B cell (primary cell): ENCODE measurements around the gene THEM5. TPM values are rescaled to one million over a fixed set of nuclear protein-coding genes. Genes with fewer than 3 reads are reported as not detected.

Experiments used
- ATAC-seq: fragments of 200-7000 bp; cut with Tn5 transposase; one replicate; pipeline ENCODE4 v1.10.0; 2021; ENCODE audit warnings: low read depth, mild to moderate bottlenecking, moderate number of reproducible peaks, moderate library complexity
- CTCF ChIA-PET: fragments of 350-600 bp; sonication (Branson Sonifier 250); formaldehyde crosslinking; loops from one replicate; lab custom pipeline; 2021; ENCODE audit warnings: antibody characterized with exemption, inconsistent platforms; lab: Charles Lee
- POLR2A ChIA-PET: fragments of 350-600 bp; sonication (Branson Sonifier 250); formaldehyde crosslinking; loops from one replicate; lab custom pipeline; 2021; ENCODE audit warnings: antibody characterized with exemption; lab: Charles Lee
- DNase-seq: peaks from one replicate; pipeline ENCODE4 v3.0.0; 2013
- H2AFZ ChIP-seq: 2 replicates; pipeline ENCODE4 v1.6.1; 2012; ENCODE audit warnings: mild to moderate bottlenecking, low read depth, low read length; ENCODE audit not compliant: insufficient read depth, poor library complexity, severe bottlenecking
- H3K27ac ChIP-seq, 2 donors: 1 replicate in 1 of 2; 2 replicates in 1 of 2; pipeline ENCODE4 v1.5.1; 2012 to 2013; ENCODE audit warnings: low read length in 2 of 2, mild to moderate bottlenecking in 2 of 2, moderate library complexity in 1 of 2
- H3K27me3 ChIP-seq, 4 experiments: fragments of 200-600 bp in 1 of 4; sonication (generic) in 1 of 4; replicated peaks in 1 of 4; 1 replicate in 2 of 4; 2 replicates in 2 of 4; pipeline versions ENCODE4 v1.6.1 to v1.7.0; 2013 to 2016; ENCODE audit warnings: low read length in 3 of 4, mild to moderate bottlenecking in 2 of 4, mixed read lengths in 1 of 4, moderate library complexity in 1 of 4; ENCODE audit not compliant: insufficient read depth in 4 of 4, control insufficient read depth in 3 of 4; ENCODE audit errors: control extremely low read depth in 1 of 4
- H3K36me3 ChIP-seq, 2 experiments: replicated peaks in 1 of 2; 1 replicate in 1 of 2; 2 replicates in 1 of 2; pipeline versions ENCODE4 v1.6.1 to v1.7.1; 2013; ENCODE audit warnings: low read length in 1 of 2; ENCODE audit not compliant: insufficient read depth in 2 of 2, control insufficient read depth in 1 of 2; ENCODE audit errors: control extremely low read depth in 1 of 2, extremely low read depth in 1 of 2
- H3K4me1 ChIP-seq, 2 donors: fragments of 200-600 bp in 1 of 2; sonication (generic) in 1 of 2; 1 replicate in 1 of 2; 2 replicates in 1 of 2; pipeline versions ENCODE4 v1.5.1 to v1.6.1; 2013 to 2017; ENCODE audit warnings: low read length in 2 of 2; ENCODE audit not compliant: control insufficient read depth in 2 of 2, insufficient read depth in 2 of 2
- H3K4me2 ChIP-seq: replicated peaks from 2 replicates; pipeline ENCODE3; 2012; ENCODE audit warnings: mild to moderate bottlenecking, low read depth, low read length; ENCODE audit not compliant: poor library complexity, severe bottlenecking
- H3K4me3 ChIP-seq, 5 experiments: fragments of 200-600 bp in 1 of 5; sonication (generic) in 1 of 5; 1 replicate in 3 of 5; 2 replicates in 2 of 5; pipeline versions ENCODE4 v1.5.1 to v1.7.0; 2011 to 2016; ENCODE audit warnings: low read length in 4 of 5, mild to moderate bottlenecking in 4 of 5, low read depth in 2 of 5, control low read depth in 1 of 5, moderate library complexity in 1 of 5; ENCODE audit not compliant: insufficient read depth in 1 of 5; ENCODE audit errors: control extremely low read depth in 1 of 5, extremely low read depth in 1 of 5
- H3K79me2 ChIP-seq: fragments of 200-600 bp; sonication (generic); one replicate; pipeline ENCODE4 v1.6.0; 2016; ENCODE audit warnings: low read length; ENCODE audit not compliant: control insufficient read depth, insufficient read depth
- H3K9ac ChIP-seq: fragments of 200-600 bp; sonication (generic); 2 replicates; pipeline ENCODE4 v1.6.1; 2017; ENCODE audit warnings: mild to moderate bottlenecking, low read length, moderate library complexity
- H3K9me3 ChIP-seq, 3 donors: one replicate each; pipeline versions ENCODE4 v1.6.1 to v1.7.1; 2013; ENCODE audit warnings: low read length in 2 of 3; ENCODE audit not compliant: control insufficient read depth in 2 of 3, insufficient read depth in 1 of 3; ENCODE audit errors: control extremely low read depth in 1 of 3
- H4K20me1 ChIP-seq: 2 replicates; pipeline ENCODE4 v1.6.0; 2012; ENCODE audit warnings: mild to moderate bottlenecking, low read length; ENCODE audit not compliant: insufficient read depth, control insufficient read depth, poor library complexity, severe bottlenecking
- H3K27ac Mint-ChIP-seq: one replicate; pipeline ENCODE4 v1.8.0; 2021; ENCODE audit warnings: mixed read lengths
- H3K27me3 Mint-ChIP-seq: one replicate; pipeline ENCODE4 v1.8.0; 2021; ENCODE audit warnings: mixed read lengths
- H3K4me1 Mint-ChIP-seq: one replicate; pipeline ENCODE4 v1.8.0; 2021; ENCODE audit warnings: mixed read lengths
- H3K4me3 Mint-ChIP-seq: one replicate; pipeline ENCODE4 v1.8.0; 2021; ENCODE audit warnings: mixed read lengths
- H3K9me3 Mint-ChIP-seq: one replicate; pipeline ENCODE4 v1.8.0; 2022; ENCODE audit warnings: mixed read lengths; ENCODE audit not compliant: insufficient read depth
- EZH2 ChIP-seq: IDR thresholded peaks from 2 replicates; pipeline ENCODE4 v1.6.1; 2012; ENCODE audit warnings: borderline replicate concordance, low read depth, mild to moderate bottlenecking, moderate library complexity, low read length; ENCODE audit not compliant: insufficient read depth, poor library complexity, severe bottlenecking
- WGBS: methylation state at CpG from one replicate; pipeline ENCODE4 v1.1.5; 2013; ENCODE audit warnings: missing lambda C conversion rate; ENCODE audit not compliant: insufficient coverage; 5-methylcytosine and 5-hydroxymethylcytosine counted together
- intact Hi-C: fragments of 100-400 bp; cut with micrococcal nuclease; formaldehyde crosslinking; loops from one replicate; pipeline ENCODE4 v1.10.0; 2022
- polyA plus RNA-seq: library from polyadenylated mRNA; depleted of rRNA; stranded (reverse); fragments of >200 nt; gene quantifications from 2 replicates; pipeline ENCODE4 v1.2.3, GENCODE V29; 2012
- total RNA-seq, 2 donors: library from RNA; stranded (reverse); fragments of 120-200 nt in 1 of 2; gene quantifications; 1 replicate in 1 of 2; 2 replicates in 1 of 2; pipeline versions ENCODE4 v1.2.3 to v1.2.4, GENCODE V29; 2013 to 2022
- TF ChIP-seq, protein P1 (sequence below): fragments of 200-600 bp; IDR thresholded peaks from one replicate; pipeline ENCODE4 v1.8.0; 2022; ENCODE audit warnings: antibody characterized with exemption, mild to moderate bottlenecking

THEM5 gene
- total and polyA plus RNA-seq, 2 donors (not counting 1 experiment from before 2014, with no cell fraction given) = not detected

GRCh38 chr1:151814971-151815545, 38.5 kb downstream of the THEM5 start:
- ATAC-seq (no peak), DNase-seq (no peak)
- Histone ChIP-seq H3K36me3 (no peaks in the 10 kb centered on the region), H3K9me3 (no peaks in the 10 kb centered on the region), H3K4me1 (peaks cover 0 to 5% of the 10 kb centered on the region in 2 donors), H3K27ac (no peak overlapping the region), H4K20me1 (no peaks in the 10 kb centered on the region), H3K79me2 (no peaks in the 10 kb centered on the region), H3K4me3 (no peak overlapping the region), H3K4me2 (no peak overlapping the region), H3K9ac (no peak overlapping the region), H3K27me3 (peaks cover 0 to 15% (median 0%) of the 10 kb centered on the region in 4 experiments), H2AFZ (no peak overlapping the region)
- no peaks in the 10 kb centered on the region for H3K9me3 Mint-ChIP-seq
- no peak overlapping the region for H3K27ac Mint-ChIP-seq
- peaks cover 2% of the 10 kb centered on the region for H3K4me1 Mint-ChIP-seq
- TF ChIP-seq EZH2 = no peak
- TF ChIP-seq, protein P1, sequence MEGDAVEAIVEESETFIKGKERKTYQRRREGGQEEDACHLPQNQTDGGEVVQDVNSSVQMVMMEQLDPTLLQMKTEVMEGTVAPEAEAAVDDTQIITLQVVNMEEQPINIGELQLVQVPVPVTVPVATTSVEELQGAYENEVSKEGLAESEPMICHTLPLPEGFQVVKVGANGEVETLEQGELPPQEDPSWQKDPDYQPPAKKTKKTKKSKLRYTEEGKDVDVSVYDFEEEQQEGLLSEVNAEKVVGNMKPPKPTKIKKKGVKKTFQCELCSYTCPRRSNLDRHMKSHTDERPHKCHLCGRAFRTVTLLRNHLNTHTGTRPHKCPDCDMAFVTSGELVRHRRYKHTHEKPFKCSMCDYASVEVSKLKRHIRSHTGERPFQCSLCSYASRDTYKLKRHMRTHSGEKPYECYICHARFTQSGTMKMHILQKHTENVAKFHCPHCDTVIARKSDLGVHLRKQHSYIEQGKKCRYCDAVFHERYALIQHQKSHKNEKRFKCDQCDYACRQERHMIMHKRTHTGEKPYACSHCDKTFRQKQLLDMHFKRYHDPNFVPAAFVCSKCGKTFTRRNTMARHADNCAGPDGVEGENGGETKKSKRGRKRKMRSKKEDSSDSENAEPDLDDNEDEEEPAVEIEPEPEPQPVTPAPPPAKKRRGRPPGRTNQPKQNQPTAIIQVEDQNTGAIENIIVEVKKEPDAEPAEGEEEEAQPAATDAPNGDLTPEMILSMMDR = no peak
- no peak overlapping the region for H3K4me3 Mint-ChIP-seq
- CTCF ChIA-PET = no interaction called here
- peaks cover 27% of the 10 kb centered on the region for H3K27me3 Mint-ChIP-seq
- 94% methylated on average over 8 of the region's 8 CpGs for WGBS
- intact Hi-C loops = no loop called here
- POLR2A ChIA-PET = no interaction called here

DNA sequence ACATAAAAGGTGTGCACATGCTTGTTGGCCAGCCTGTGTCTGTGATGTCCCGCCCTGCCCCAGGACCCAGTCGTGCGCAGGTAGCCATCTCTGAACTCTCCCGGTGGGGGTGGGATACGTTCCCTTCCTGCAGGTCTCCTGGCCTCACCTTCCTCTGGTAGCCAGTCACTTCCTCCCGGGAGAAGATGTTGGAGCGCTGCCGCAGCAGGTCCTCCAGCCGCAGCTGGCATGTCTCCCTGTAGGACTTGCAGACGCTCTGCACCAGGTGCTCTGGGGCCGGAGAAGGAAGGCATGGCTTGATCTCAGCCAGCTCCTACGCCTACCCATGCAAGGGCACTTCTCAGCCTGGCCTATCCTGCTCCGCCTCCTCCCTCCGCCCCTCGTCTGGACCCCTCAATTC, 39.1 kb downstream of the THEM5 start:
- 93% methylated on average over 15 of the region's 15 CpGs for WGBS
- Histone ChIP-seq H4K20me1 (no peaks in the 10 kb centered on the region), H3K27me3 (peaks cover 0 to 15% (median 0%) of the 10 kb centered on the region in 4 experiments), H3K79me2 (no peaks in the 10 kb centered on the region), H3K4me3 (no peak overlapping the region), H3K36me3 (no peaks in the 10 kb centered on the region), H3K9ac (no peak overlapping the region), H3K27ac (no peak overlapping the region), H3K9me3 (no peaks in the 10 kb centered on the region), H3K4me2 (no peak overlapping the region), H2AFZ (no peak overlapping the region), H3K4me1 (peaks cover 0 to 5% of the 10 kb centered on the region in 2 donors)
- ChIA-PET CTCF (no interaction called here), POLR2A (no interaction called here)
- H3K27me3 Mint-ChIP-seq = peaks cover 27% of the 10 kb centered on the region
- no peak for DNase-seq
- no peak overlapping the region for H3K27ac Mint-ChIP-seq
- no peak overlapping the region for H3K4me3 Mint-ChIP-seq
- peaks cover 2% of the 10 kb centered on the region for H3K4me1 Mint-ChIP-seq
- ATAC-seq = no peak
- H3K9me3 Mint-ChIP-seq = no peaks in the 10 kb centered on the region
- intact Hi-C loops = no loop called here
- TF ChIP-seq EZH2 = no peak
- TF ChIP-seq, protein P1 = no peak
